Stomach (tissue), 9 donors: ENCODE results near the gene MUS81. TPM values are rescaled to one million over a fixed set of nuclear protein-coding genes. Genes with fewer than 3 reads are reported as not detected.

Source experiments
- DNase-seq, 2 donors: peaks; one replicate each; pipeline versions ENCODE4 v3.0.0 to v3.0.0-alpha.2; 2013 to 2019
- H3K27ac ChIP-seq, 5 donors: fragments of 200-600 bp in 4 of 5; sonication (generic) in 4 of 5; one replicate each; pipeline ENCODE4 v1.5.1; 2013 to 2019; ENCODE audit warnings: mild to moderate bottlenecking in 1 of 5, moderate library complexity in 1 of 5
- H3K27me3 ChIP-seq, 3 donors: fragments of 200-600 bp; sonication (generic); one replicate each; pipeline ENCODE4 v1.5.1; 2017 to 2019; ENCODE audit warnings: mixed run types in 1 of 3
- H3K36me3 ChIP-seq, 4 donors: fragments of 200-600 bp; sonication (generic); 1 replicate in 3 of 4; 2 replicates in 1 of 4; pipeline ENCODE4 v1.5.1; 2016 to 2019
- H3K4me1 ChIP-seq, 4 donors: fragments of 200-600 bp; sonication (generic); one replicate each; pipeline ENCODE4 v1.5.1; 2016 to 2019
- H3K4me3 ChIP-seq, 4 donors: fragments of 200-600 bp; sonication (generic) in 3 of 4; one replicate each; pipeline ENCODE4 v1.5.1; 2016 to 2019; ENCODE audit warnings: mild to moderate bottlenecking in 1 of 4
- H3K9me3 ChIP-seq, 4 donors: fragments of 200-600 bp; sonication (generic); one replicate each; pipeline ENCODE4 v1.5.1; 2016 to 2019
- EP300 ChIP-seq: sonication (generic); formaldehyde crosslinking; IDR thresholded peaks from one replicate; pipeline ENCODE4 v1.6.1; 2017; ENCODE audit warnings: antibody characterized with exemption
- POLR2A ChIP-seq, 4 donors: fragments of 450-650 bp; IDR thresholded peaks; one replicate each; pipeline ENCODE4 v1.6.1; 2016; ENCODE audit warnings: antibody characterized with exemption in 4 of 4, control low read depth in 2 of 4, mild to moderate bottlenecking in 1 of 4, moderate library complexity in 1 of 4
- POLR2AphosphoS5 ChIP-seq, 3 donors: sonication (generic); formaldehyde crosslinking; IDR thresholded peaks; one replicate each; pipeline ENCODE4 v1.6.1; 2016; ENCODE audit warnings: antibody characterized with exemption in 3 of 3
- WGBS, 5 donors: extraction: QIAGEN DNeasy Blood & Tissue Kit in 3 of 5; methylation state at CpG; one replicate each; pipeline versions ENCODE4 v1.1.5 to v1.1.7; 2013 to 2018; 5-methylcytosine and 5-hydroxymethylcytosine counted together
- intact Hi-C: fragments of 100-400 bp; cut with DNase I; formaldehyde crosslinking; loops from one replicate; pipeline ENCODE4 v1.15.1; 2023; ENCODE audit warnings: low total_unique reads
- polyA plus RNA-seq, 3 donors: library from polyadenylated mRNA; stranded (reverse); fragments of 200-250 nt; gene quantifications; one replicate each; pipeline ENCODE4 v1.2.3, GENCODE V29; 2013
- total RNA-seq, 5 donors: library from RNA; depleted of rRNA; stranded (reverse); fragments of >200 nt; gene quantifications; one replicate each; pipeline versions ENCODE4 v1.1.0 to v1.2.3, GENCODE V29; 2014 to 2016
- TF ChIP-seq, protein P1 (sequence below), 7 experiments: fragments of 450-650 bp in 4 of 7; fragments of 200-600 bp in 3 of 7; sonication (generic) in 3 of 7; IDR thresholded peaks; one replicate each; pipeline ENCODE4 v1.5.1; 2016 to 2019; ENCODE audit warnings: antibody characterized with exemption in 7 of 7, control low read depth in 2 of 7, mild to moderate bottlenecking in 1 of 7
- donor health status: healthy with polysubstance abuse.
- donor health status: Bipolar disorder and iron deficiency.
- donor health status: healthy.

MUS81 gene
- total and polyA plus RNA-seq, 8 donors = 26.4 to 162 (median 48.8) TPM

GRCh38 chr11:65903715-65904114 lies 43.5 kb downstream of the MUS81 start:
- Histone ChIP-seq H3K4me3 (no peak overlapping the region), H3K27me3 (peaks cover 0 to 11% (median 10%) of the 10 kb centered on the region in 3 donors), H3K36me3 (no peaks in the 10 kb centered on the region), H3K27ac (no peak overlapping the region), H3K9me3 (no peaks in the 10 kb centered on the region), H3K4me1 (peaks cover 11 to 28% (median 17%) of the 10 kb centered on the region in 4 donors)
- TF ChIP-seq, protein P1, sequence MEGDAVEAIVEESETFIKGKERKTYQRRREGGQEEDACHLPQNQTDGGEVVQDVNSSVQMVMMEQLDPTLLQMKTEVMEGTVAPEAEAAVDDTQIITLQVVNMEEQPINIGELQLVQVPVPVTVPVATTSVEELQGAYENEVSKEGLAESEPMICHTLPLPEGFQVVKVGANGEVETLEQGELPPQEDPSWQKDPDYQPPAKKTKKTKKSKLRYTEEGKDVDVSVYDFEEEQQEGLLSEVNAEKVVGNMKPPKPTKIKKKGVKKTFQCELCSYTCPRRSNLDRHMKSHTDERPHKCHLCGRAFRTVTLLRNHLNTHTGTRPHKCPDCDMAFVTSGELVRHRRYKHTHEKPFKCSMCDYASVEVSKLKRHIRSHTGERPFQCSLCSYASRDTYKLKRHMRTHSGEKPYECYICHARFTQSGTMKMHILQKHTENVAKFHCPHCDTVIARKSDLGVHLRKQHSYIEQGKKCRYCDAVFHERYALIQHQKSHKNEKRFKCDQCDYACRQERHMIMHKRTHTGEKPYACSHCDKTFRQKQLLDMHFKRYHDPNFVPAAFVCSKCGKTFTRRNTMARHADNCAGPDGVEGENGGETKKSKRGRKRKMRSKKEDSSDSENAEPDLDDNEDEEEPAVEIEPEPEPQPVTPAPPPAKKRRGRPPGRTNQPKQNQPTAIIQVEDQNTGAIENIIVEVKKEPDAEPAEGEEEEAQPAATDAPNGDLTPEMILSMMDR (IDR thresholded peaks at IDR 0.05) = no peak
- TF ChIP-seq POLR2A (IDR thresholded peaks at IDR 0.05) (no peak), EP300 (no peak), POLR2AphosphoS5 (IDR thresholded peaks at IDR 0.05) (no peak)
- intact Hi-C loops = no loop called here
- no peak for DNase-seq
- 62 to 73% (median 66%) methylated on average over 8 of the region's 8 CpGs for WGBS, 5 donors

DNA sequence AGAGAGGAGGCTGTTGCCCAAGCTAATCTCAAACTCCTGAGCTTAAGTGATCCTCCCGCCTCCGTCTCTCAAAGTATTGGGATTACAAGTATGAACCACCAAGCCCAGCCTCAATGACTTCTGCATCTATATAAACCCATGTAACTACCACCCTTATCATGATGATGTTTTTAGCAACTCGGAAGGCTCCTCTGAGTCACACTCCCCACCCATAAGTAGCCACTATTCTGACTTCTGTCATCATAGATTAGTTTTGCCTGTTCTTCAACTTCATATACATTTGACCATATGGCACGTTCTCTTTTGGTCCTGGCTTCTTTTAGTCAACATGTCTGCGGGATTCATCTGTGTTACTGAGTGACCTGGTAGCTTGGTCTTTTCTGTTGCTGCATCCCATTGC lies 46.4 kb downstream of the MUS81 start:
- Histone ChIP-seq H3K4me1 (peaks cover 5 to 12% (median 6%) of the 10 kb centered on the region in 4 donors), H3K4me3 (no peak overlapping the region), H3K27me3 (no peaks in the 10 kb centered on the region), H3K27ac (no peak overlapping the region), H3K36me3 (no peaks in the 10 kb centered on the region), H3K9me3 (no peaks in the 10 kb centered on the region)
- DNase-seq = no peak
- intact Hi-C loops = no loop called here
- WGBS, 5 donors = 76 to 84% (median 81%) methylated on average over 5 of the region's 5 CpGs
- no peak for TF ChIP-seq POLR2A (IDR thresholded peaks at IDR 0.05)
- TF ChIP-seq EP300 = no peak
- TF ChIP-seq, protein P1 (IDR thresholded peaks at IDR 0.05) = no peak
- TF ChIP-seq POLR2AphosphoS5 (IDR thresholded peaks at IDR 0.05) = no peak

DNA sequence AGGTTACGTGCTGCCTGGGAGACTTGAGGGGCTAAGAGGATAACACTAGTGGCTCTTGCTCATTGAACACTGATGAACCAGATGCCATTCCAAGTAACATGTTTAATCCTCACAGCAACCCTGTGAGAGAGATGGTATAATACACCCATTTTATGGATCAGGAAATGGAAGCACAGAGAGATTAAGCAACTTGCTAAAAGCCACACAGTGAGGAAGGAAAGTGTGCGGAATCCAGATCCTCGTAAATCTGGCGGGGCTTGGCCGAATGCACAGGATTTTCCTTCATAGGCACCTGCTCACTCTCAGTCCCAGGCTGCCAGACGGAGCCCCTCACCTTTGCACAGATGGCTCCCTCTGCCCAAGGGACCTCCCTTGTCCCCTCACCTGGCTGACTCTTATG lies 47.6 kb downstream of the MUS81 start:
- TF ChIP-seq, protein P1 (IDR thresholded peaks at IDR 0.05) = no peak
- no peak for TF ChIP-seq POLR2AphosphoS5 (IDR thresholded peaks at IDR 0.05)
- no peak for TF ChIP-seq POLR2A (IDR thresholded peaks at IDR 0.05)
- TF ChIP-seq EP300 = no peak
- H3K27me3 ChIP-seq = no peaks in the 10 kb centered on the region
- H3K4me1 ChIP-seq = peaks cover 11 to 25% (median 12%) of the 10 kb centered on the region in 4 donors
- H3K36me3 ChIP-seq = no peaks in the 10 kb centered on the region
- 76 to 93% (median 89%) methylated on average over 6 of the region's 6 CpGs for WGBS, 5 donors
- no peak overlapping the region for H3K27ac ChIP-seq
- no peak overlapping the region for H3K4me3 ChIP-seq
- no peak for DNase-seq
- intact Hi-C loops = no loop called here
- H3K9me3 ChIP-seq = no peaks in the 10 kb centered on the region

DNA sequence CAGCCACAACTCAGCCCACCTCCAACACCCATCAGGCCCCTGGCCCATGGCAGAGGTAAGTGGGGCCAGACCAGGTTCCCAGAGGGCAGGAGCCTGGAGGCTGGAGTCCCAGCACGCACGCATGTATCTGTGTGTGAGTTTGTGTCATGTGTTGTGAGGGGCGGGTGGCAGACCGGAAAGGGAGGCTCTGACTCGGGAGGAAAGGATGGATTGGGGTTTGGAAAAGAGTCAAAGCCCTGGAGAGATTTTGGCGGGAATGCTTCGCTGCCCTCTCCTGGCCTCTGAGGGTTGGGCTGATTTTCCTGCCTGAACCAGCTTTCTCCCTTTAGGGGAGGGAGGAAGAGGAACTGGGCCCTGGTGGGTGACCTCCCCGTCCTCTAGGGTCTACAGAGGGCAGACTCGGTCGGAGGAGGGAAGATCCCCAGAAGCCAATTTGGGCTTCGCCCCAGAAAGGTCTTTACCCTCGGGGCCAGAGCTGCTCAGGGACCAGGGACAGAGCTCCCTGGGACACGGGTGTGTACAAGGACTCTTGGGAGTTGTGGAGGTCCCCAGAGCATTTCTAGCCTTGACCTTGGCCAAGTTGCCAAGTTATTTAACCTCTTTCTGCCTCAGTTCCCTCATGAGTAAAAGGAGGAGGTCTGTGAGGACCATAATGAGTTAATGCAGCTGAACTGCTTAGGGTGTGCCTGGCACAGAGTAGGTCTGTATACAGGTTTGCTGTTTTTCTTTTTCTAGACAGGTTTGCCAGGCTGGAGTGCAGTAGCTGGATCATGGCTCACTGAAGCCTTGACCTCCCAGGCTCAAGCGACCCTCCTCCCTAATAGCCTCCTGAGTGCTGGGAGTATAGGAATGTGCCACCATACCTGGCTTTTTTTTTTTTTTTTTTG lies 51.7 kb downstream of the MUS81 start:
- H3K36me3 ChIP-seq = no peaks in the 10 kb centered on the region
- DNase-seq = peak in 1 of 2 donors; percentile 83
- intact Hi-C loops = no loop called here
- no peak overlapping the region for H3K4me3 ChIP-seq
- H3K9me3 ChIP-seq = no peaks in the 10 kb centered on the region
- WGBS, 5 donors = 19 to 29% (median 22%) methylated on average over 14 of the region's 14 CpGs
- TF ChIP-seq, protein P1 (IDR thresholded peaks at IDR 0.05) = peak in 1 of 7 experiments; percentile 22
- no peak for TF ChIP-seq POLR2A (IDR thresholded peaks at IDR 0.05)
- TF ChIP-seq POLR2AphosphoS5 (IDR thresholded peaks at IDR 0.05) = peak in 2 of 3 donors; percentile 18 to 27
- H3K27ac ChIP-seq = peak overlapping the region; percentile 3 to 68 (median 21)
- H3K27me3 ChIP-seq = no peaks in the 10 kb centered on the region
- peaks cover 31 to 46% (median 35%) of the 10 kb centered on the region in 4 donors for H3K4me1 ChIP-seq
